Measurements from ENCODE around the gene EVA1A. TPM values are rescaled to one million over a fixed set of nuclear protein-coding genes. Genes with fewer than 3 reads are reported as not detected.
A peak's percentile ranks its signal among the peaks of the same experiment; 100 is the strongest.

The EVA1A gene
- total RNA-seq = 1 to 10 TPM in 2 of 4 donors, under 1 TPM in 2; 0.16 to 2.4 (median 0.82) TPM

GRCh38 chr2:75560768-75561565 is at the start of gene EVA1A:
Gene EVA1A (minus strand): TSS chr2:75560939. CDS start chr2:75518140, 42,799 bp downstream.
- Histone ChIP-seq H3K4me1 (peaks cover 3 to 6% of the 10 kb centered on the region in 2 donors), H3K36me3 (no peaks in the 10 kb centered on the region), H3K27ac (peak within 1 kb of the TSS in 2 of 4 donors; percentile 46 to 60), H3K27me3 (peaks cover 0 to 14% (median 3%) of the 10 kb centered on the region in 3 donors), H3K9me3 (no peaks in the 10 kb centered on the region), H3K4me3 (peak within 1 kb of the TSS; percentile 53 to 61 (median 57))
- TF ChIP-seq CTCF (IDR thresholded peaks at IDR 0.05 in 4 of 5, conservative IDR thresholded peaks at IDR 0.05 in 1 of 5) = no peak
- TF ChIP-seq POLR2A (IDR thresholded peaks at IDR 0.05) = no peak
- DNase-seq (no peak), ATAC-seq (peak in 1 of 2 donors; percentile 15)
- intact Hi-C loops (cut with DNase I; ENCODE audit: low total_unique reads) (no loop called here), in situ Hi-C loops (cut with MboI; ENCODE audit: low sequenced_read_pairs in 4 of 4) (no loop called here)

GRCh38 chr2:75609937-75610508 is 49.3 kb upstream of the EVA1A start:
- in situ Hi-C loops (cut with MboI; ENCODE audit: low sequenced_read_pairs in 4 of 4) (loop anchor here (10.0 to 25.0 kb wide), 5 partner anchors 145 to 923 kb away; no protein-coding TSS in a partner anchor), intact Hi-C loops (cut with DNase I; ENCODE audit: low total_unique reads) (loop anchor here (5.0 kb wide), 1 partner anchor 693 kb away; no protein-coding TSS in a partner anchor)

GRCh38 chr2:75609334-75609689 is 48.6 kb upstream of the EVA1A start:
- in situ Hi-C loops (cut with MboI; ENCODE audit: low sequenced_read_pairs in 4 of 4) = loop anchor here (10.0 to 25.0 kb wide), 5 partner anchors 145 to 922 kb away; no protein-coding TSS in a partner anchor

More at GRCh38 chr2:75609937-75610508, 49.3 kb upstream of the EVA1A start:
- no peak for TF ChIP-seq CTCF (IDR thresholded peaks at IDR 0.05 in 4 of 5, conservative IDR thresholded peaks at IDR 0.05 in 1 of 5)
- no peak for TF ChIP-seq POLR2A (IDR thresholded peaks at IDR 0.05)
- Histone ChIP-seq H3K9me3 (no peaks in the 10 kb centered on the region), H3K36me3 (no peaks in the 10 kb centered on the region), H3K4me3 (no peak overlapping the region), H3K4me1 (peaks cover 0 to 6% of the 10 kb centered on the region in 2 donors), H3K27ac (no peak overlapping the region), H3K27me3 (peaks cover 5 to 17% (median 7%) of the 10 kb centered on the region in 3 donors)
- DNase-seq = no peak
- no peak for ATAC-seq

More at GRCh38 chr2:75609334-75609689, 48.6 kb upstream of the EVA1A start:
- no peak for DNase-seq
- H3K36me3 ChIP-seq = no peaks in the 10 kb centered on the region
- intact Hi-C loops (cut with DNase I; ENCODE audit: low total_unique reads) = loop anchor here (5.0 kb wide), 1 partner anchor 692 kb away; no protein-coding TSS in a partner anchor
- H3K4me3 ChIP-seq = no peak overlapping the region
- H3K27me3 ChIP-seq = peaks cover 5 to 17% (median 7%) of the 10 kb centered on the region in 3 donors
- no peak for ATAC-seq
- H3K27ac ChIP-seq = no peak overlapping the region
- TF ChIP-seq CTCF (IDR thresholded peaks at IDR 0.05 in 4 of 5, conservative IDR thresholded peaks at IDR 0.05 in 1 of 5) (no peak), POLR2A (IDR thresholded peaks at IDR 0.05) (no peak)
- no peaks in the 10 kb centered on the region for H3K9me3 ChIP-seq
- H3K4me1 ChIP-seq = peaks cover 0 to 6% of the 10 kb centered on the region in 2 donors
